ENCODE measurements around the gene TBCEL. TPM values are rescaled to one million over a fixed set of nuclear protein-coding genes. Genes with fewer than 3 reads are reported as not detected.

The TBCEL gene
- total RNA-seq, 1 donor from 2014 or later = 8.7 TPM

DNA sequence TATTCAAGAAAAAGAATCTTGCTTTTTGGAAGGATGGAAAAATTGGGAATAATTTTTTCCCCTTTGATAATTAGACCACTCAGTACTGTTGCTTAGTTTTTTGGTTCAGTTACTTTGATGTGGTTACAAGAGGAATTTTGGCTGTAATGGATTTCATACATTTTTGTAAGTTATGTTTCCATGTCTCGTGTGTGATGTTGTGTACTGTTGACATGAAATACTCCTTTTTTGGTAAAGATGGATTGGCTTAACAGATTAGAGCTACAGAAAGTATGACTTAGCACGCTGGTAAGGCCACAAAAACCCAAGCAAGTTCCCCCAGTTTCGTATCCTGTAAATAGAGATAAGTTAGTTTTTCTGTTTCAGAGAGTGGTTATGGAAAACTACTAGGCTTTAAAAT lies 11.9 kb downstream of the TBCEL start:
- intact Hi-C loops (cut with micrococcal nuclease) = no loop called here
- Mint-ChIP-seq H3K4me1 (peaks cover 23% of the 10 kb centered on the region), H3K27me3 (peaks cover 2% of the 10 kb centered on the region), H3K4me3 (peak overlapping the region; percentile 6), H3K36me3 (ENCODE audit: low read depth) (no peaks in the 10 kb centered on the region), H3K9me3 (no peaks in the 10 kb centered on the region), H3K27ac (peak overlapping the region; percentile 62)
- DNase-seq = peak; percentile 63

DNA sequence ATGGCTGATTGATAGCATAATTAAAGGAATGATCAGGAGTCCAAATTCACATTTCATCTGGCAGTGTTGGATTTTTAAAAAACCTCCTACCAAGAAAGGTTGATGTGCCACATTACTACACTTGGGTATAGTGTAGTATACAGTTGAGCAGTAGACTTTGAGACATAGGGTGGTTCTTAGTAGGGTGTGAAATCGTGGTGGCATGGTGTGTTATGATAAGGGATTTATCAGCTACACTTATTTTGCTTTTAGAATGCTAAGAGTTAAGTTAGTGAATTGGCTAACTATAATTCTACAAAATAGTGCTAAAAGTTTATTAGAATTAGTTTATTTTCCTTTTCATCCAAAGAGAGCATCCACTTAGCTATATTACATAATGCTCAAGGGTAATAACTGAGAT lies 13.1 kb downstream of the TBCEL start:
- peaks cover 2% of the 10 kb centered on the region for H3K27me3 Mint-ChIP-seq
- DNase-seq = no peak
- peaks cover 23% of the 10 kb centered on the region for H3K4me1 Mint-ChIP-seq
- H3K36me3 Mint-ChIP-seq (ENCODE audit: low read depth) = peaks cover 1% of the 10 kb centered on the region
- H3K9me3 Mint-ChIP-seq = no peaks in the 10 kb centered on the region
- intact Hi-C loops (cut with micrococcal nuclease) = no loop called here
- H3K4me3 Mint-ChIP-seq = no peak overlapping the region
- H3K27ac Mint-ChIP-seq = no peak overlapping the region

DNA sequence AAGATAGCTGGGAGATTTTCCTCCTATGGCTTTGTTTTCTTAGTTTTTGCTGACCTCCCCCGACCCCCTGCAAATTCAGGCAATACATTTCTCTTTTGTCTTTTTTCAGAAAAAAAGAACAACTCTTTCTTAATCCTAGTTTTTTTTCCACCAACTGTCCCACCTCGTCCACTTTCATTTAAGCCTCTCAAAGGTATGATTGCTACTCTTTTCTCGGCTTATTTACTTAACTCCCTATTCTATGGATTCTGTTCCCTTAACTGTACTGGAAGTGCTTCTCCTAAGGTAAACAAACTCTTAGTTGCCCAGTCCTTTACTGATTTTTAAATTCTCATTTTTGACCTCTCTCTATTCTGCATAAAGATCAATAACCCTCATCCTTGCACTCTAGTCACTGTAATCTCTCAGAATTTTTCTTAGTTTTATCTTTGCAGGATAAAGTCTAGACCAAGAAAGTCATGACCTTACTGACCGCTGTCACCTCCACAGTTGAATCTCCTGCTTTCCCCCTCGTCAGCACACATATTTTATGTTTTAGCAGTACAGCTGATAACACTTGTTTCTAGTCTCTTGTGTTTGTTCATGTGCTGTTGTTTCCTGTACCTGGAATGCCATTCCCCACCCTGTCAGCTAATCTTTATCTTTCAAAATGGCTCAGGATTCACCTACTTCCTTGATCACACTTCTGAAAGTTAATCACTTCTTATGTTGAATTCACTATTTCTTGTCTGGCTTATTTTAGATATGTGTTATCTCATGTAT lies 14.9 kb downstream of the TBCEL start:
- intact Hi-C loops (cut with micrococcal nuclease) = no loop called here
- Mint-ChIP-seq H3K36me3 (ENCODE audit: low read depth) (peaks cover 1% of the 10 kb centered on the region), H3K4me3 (no peak overlapping the region), H3K4me1 (peaks cover 23% of the 10 kb centered on the region), H3K27me3 (peaks cover 2% of the 10 kb centered on the region), H3K27ac (no peak overlapping the region), H3K9me3 (no peaks in the 10 kb centered on the region)
- DNase-seq = no peak

DNA sequence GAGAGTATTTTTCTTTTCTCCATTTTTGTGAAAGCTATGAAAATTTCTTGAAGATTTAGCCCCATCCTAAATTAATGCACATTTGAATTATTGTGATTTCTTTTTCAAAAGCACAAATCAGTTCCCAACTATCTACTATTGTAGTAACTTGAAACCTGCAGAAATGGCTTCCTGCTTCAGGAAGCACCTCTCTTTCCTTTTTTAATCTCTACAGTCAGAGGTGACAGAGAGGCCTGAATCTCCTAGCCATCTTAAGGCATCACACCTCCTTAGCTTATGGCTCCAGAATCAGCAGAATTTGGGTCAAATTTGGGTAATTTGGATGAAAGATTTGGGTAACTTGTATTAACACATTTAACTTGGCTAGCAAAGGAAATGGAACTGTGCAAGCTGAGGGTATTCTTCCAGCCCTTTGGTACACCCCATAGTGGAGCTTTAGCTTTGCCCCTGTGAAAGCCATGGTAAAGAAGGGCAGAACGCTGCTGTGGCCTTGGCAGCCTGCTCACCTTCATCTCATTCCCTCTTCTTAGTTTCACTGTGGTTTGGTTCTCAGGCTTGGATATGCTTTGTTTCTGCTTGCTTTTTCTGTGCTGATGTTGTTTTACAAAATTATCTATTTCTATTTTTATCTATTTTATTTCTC lies 16.2 kb downstream of the TBCEL start:
- DNase-seq = no peak
- Mint-ChIP-seq H3K27me3 (peaks cover 2% of the 10 kb centered on the region), H3K4me3 (no peak overlapping the region), H3K36me3 (ENCODE audit: low read depth) (peaks cover 1% of the 10 kb centered on the region), H3K4me1 (peaks cover 23% of the 10 kb centered on the region), H3K27ac (no peak overlapping the region), H3K9me3 (no peaks in the 10 kb centered on the region)
- intact Hi-C loops (cut with micrococcal nuclease) = no loop called here

DNA sequence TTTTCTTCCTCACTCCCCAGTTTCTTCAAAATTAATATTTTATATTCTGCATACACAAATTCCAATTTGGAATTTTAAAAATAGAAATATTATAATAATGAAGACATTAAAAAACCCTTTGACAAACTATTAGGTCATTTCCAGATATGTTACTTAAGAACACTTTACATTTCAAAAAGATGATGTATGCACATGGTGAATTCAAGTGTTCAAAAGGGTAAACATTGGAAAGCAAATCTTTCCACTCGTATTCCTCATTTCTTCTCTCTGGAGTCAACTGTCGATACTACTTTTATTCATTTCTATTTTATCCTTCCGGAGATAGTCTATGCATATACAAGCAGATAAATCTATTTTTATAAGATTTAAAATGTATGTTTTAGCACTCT lies 16.7 kb downstream of the TBCEL start:
- H3K9me3 Mint-ChIP-seq = no peaks in the 10 kb centered on the region
- peaks cover 1% of the 10 kb centered on the region for H3K36me3 Mint-ChIP-seq (ENCODE audit: low read depth)
- intact Hi-C loops (cut with micrococcal nuclease) = no loop called here
- H3K27me3 Mint-ChIP-seq = peaks cover 2% of the 10 kb centered on the region
- H3K27ac Mint-ChIP-seq = no peak overlapping the region
- peaks cover 18% of the 10 kb centered on the region for H3K4me1 Mint-ChIP-seq
- DNase-seq = no peak
- H3K4me3 Mint-ChIP-seq = no peak overlapping the region

DNA sequence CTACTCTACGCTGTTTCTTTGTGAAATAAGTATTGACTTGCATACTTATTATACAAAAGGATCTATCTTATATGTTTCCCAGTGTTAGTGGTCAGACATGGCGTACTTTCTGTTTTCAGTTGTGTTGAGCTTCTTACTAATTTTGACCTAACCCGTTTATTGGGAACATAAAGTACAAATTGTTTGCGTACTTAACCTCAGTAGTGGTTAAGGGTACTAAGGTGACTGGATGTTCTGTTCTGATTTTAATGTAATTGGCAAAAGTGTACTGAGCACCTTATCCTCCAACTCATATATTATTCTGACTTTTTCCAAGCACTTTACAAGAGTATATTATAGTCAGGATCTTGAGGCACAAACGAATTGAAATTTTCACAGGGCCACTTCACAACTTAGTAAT lies 17.2 kb downstream of the TBCEL start:
- Mint-ChIP-seq H3K27me3 (peaks cover 2% of the 10 kb centered on the region), H3K4me1 (peaks cover 14% of the 10 kb centered on the region), H3K4me3 (no peak overlapping the region), H3K27ac (no peak overlapping the region), H3K36me3 (ENCODE audit: low read depth) (peaks cover 1% of the 10 kb centered on the region), H3K9me3 (no peaks in the 10 kb centered on the region)
- no peak for DNase-seq
- intact Hi-C loops (cut with micrococcal nuclease) = no loop called here

DNA sequence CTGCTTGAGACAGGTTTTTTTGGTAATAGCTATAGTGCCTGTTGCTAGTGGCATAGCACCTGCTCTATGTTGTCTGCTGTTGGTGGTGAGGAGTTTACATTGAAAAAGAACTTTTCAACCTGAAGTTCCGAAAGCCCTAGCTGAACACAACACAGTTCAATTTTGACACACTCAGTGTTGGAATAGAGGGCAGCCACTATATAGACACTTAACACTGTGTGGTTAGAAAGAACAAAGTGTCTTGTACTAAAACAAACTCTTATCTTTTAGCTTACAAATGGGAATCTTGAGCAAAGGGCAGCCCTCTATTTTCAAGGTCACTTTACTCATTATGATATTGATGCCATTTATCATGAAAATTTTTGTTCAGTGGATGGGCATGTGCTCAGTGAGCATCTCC lies 18.4 kb downstream of the TBCEL start:
- Mint-ChIP-seq H3K36me3 (ENCODE audit: low read depth) (peaks cover 11% of the 10 kb centered on the region), H3K4me1 (peaks cover 4% of the 10 kb centered on the region), H3K27ac (no peak overlapping the region), H3K9me3 (no peaks in the 10 kb centered on the region), H3K4me3 (no peak overlapping the region), H3K27me3 (peaks cover 2% of the 10 kb centered on the region)
- no peak for DNase-seq
- intact Hi-C loops (cut with micrococcal nuclease) = no loop called here

DNA sequence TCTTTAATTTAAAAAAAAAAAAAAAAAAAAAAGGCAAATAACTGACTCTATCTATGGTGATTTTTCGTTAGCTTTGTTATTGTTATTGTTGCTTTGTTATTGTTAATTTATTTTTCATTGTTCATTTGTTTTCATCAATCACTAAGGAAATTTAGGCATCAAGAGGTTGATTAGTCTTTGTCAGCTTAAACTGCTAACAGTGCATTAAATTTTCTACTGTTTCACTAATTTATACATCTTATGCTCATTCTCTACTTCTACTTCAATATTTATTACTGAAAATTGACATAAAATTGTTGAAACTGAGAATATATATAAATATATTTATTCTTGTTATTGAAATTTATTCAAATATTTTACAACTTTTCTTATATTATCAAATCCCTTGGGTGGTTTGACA lies 24.0 kb downstream of the TBCEL start:
- Mint-ChIP-seq H3K4me3 (no peak overlapping the region), H3K9me3 (no peaks in the 10 kb centered on the region), H3K27me3 (no peaks in the 10 kb centered on the region), H3K27ac (no peak overlapping the region), H3K36me3 (ENCODE audit: low read depth) (peaks cover 18% of the 10 kb centered on the region), H3K4me1 (no peaks in the 10 kb centered on the region)
- intact Hi-C loops (cut with micrococcal nuclease) = no loop called here
- DNase-seq = no peak

DNA sequence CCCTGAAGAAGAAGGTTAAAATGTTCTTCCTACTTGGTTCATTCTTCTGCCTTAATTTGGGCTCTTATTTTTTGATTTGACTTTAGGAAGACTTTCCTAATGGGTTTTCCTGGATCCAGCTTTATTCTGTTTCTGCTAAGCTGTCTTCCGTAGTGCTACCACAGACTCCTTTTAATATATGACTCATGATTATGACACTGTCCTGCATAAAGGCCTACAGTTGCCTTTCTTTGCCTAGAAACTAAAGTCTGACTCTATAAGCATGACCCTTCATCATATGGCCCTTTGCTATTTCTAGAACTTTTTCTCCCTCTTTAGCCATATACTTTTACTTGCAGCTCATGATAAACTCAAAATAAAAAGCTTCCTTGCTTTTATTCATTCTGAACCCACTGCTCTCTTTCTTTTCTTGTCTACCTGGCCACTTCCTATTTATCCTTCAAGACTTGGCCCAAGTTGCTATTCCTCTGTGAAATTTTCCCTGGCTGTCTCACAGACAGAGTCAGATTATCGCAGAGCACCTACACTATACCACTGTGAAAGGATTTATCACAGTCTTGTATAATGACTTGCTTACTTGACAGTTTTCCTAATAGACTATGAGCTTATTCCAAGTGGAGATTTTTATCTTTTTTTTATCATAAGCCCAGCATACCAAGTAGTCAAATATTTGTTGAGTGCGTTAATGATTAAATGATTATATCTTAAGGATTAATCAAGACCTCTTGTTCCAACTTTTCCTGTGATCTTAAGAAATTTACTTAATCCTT lies 24.7 kb downstream of the TBCEL start:
- intact Hi-C loops (cut with micrococcal nuclease) = no loop called here
- Mint-ChIP-seq H3K36me3 (ENCODE audit: low read depth) (peaks cover 20% of the 10 kb centered on the region), H3K4me1 (no peaks in the 10 kb centered on the region), H3K9me3 (no peaks in the 10 kb centered on the region), H3K27ac (no peak overlapping the region), H3K4me3 (no peak overlapping the region), H3K27me3 (no peaks in the 10 kb centered on the region)
- no peak for DNase-seq

DNA sequence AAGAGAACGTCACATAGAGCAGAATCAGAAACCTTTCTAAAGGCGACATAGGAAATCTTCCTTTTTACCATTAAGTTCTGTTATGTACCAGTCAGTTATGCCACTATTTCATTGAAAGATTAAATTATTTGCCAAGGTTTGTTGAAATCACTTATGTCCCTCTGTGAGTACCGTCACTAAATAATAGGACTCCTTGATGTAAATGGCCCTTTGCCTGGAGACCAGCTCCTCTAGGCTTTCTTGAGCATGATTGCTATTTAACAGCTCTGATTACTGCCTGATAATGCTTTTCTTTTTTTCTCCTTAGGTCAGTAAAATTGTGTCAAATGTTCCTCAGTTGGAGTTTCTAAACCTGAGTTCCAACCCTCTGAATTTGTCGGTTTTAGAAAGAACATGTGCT lies 29.3 kb downstream of the TBCEL start:
- peaks cover 22% of the 10 kb centered on the region for H3K36me3 Mint-ChIP-seq (ENCODE audit: low read depth)
- no peak for DNase-seq
- H3K4me1 Mint-ChIP-seq = peaks cover 2% of the 10 kb centered on the region
- no peak overlapping the region for H3K4me3 Mint-ChIP-seq
- no peaks in the 10 kb centered on the region for H3K27me3 Mint-ChIP-seq
- H3K27ac Mint-ChIP-seq = no peak overlapping the region
- intact Hi-C loops (cut with micrococcal nuclease) = no loop called here
- H3K9me3 Mint-ChIP-seq = no peaks in the 10 kb centered on the region

DNA sequence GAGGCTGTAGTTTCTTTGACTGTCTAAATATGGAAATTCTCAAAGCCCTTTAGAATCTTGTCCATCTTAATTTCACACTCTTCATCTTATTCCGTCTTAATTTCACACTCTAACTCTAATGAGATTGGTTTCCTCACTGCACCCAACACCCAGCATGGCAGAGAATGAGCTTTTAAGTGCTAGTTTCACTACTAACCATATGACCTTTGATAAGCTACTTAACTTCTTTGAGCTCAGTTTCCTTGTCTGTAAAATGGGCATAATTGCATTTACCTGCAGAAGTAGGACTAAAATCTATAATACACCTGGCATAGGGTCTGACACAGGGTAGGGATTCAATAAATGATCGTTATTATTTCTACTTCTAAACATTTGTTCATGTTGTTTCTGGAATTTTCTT lies 30.4 kb downstream of the TBCEL start:
- H3K9me3 Mint-ChIP-seq = no peaks in the 10 kb centered on the region
- H3K27me3 Mint-ChIP-seq = no peaks in the 10 kb centered on the region
- peaks cover 23% of the 10 kb centered on the region for H3K36me3 Mint-ChIP-seq (ENCODE audit: low read depth)
- intact Hi-C loops (cut with micrococcal nuclease) = no loop called here
- no peak overlapping the region for H3K4me3 Mint-ChIP-seq
- H3K4me1 Mint-ChIP-seq = peaks cover 3% of the 10 kb centered on the region
- no peak for DNase-seq
- H3K27ac Mint-ChIP-seq = no peak overlapping the region

DNA sequence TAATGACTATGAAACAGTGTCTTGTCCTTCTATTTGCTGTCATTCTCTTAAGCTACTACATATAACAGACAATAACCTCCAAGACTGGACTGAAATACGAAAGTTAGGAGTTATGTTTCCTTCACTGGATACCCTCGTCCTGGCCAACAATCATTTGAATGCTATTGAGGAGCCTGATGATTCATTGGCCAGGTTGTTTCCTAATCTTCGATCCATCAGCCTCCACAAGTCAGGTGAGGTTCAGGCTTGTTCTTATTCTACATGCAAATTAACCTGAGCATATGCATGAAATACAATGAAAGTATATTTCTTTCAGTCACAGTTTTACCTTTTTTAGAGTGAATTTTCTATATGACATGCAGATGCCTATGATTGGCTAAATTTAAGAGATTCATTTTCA lies 31.2 kb downstream of the TBCEL start:
- intact Hi-C loops (cut with micrococcal nuclease) = no loop called here
- no peak overlapping the region for H3K27ac Mint-ChIP-seq

DNA sequence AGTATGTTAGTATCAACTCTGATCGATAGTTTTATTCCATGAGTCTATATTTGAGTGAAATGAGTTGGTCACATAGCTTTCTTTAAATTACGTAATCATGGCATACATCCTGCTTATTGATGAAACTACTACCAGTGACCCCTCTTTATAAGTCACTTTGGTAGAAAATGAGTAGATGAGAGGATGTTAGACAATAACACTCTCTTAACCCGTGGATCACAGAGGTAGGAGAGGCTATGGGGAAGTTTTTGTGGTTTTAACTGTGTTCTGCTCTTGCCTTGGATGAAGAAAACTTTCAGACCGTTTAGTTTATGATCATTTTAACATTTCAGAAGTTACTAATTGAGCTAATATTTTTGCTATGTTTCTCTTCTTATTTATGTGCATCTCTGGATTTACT lies 34.0 kb downstream of the TBCEL start:
- Mint-ChIP-seq H3K27ac (no peak overlapping the region), H3K36me3 (ENCODE audit: low read depth) (peaks cover 30% of the 10 kb centered on the region), H3K9me3 (no peaks in the 10 kb centered on the region), H3K4me3 (no peak overlapping the region), H3K27me3 (no peaks in the 10 kb centered on the region), H3K4me1 (peaks cover 3% of the 10 kb centered on the region)
- no peak for DNase-seq
- intact Hi-C loops (cut with micrococcal nuclease) = no loop called here

More for the DNA sequence above, 31.2 kb downstream of the TBCEL start:
- Mint-ChIP-seq H3K9me3 (no peaks in the 10 kb centered on the region), H3K36me3 (ENCODE audit: low read depth) (peaks cover 22% of the 10 kb centered on the region), H3K4me3 (no peak overlapping the region), H3K27me3 (no peaks in the 10 kb centered on the region), H3K4me1 (peaks cover 3% of the 10 kb centered on the region)
- no peak for DNase-seq

DNA sequence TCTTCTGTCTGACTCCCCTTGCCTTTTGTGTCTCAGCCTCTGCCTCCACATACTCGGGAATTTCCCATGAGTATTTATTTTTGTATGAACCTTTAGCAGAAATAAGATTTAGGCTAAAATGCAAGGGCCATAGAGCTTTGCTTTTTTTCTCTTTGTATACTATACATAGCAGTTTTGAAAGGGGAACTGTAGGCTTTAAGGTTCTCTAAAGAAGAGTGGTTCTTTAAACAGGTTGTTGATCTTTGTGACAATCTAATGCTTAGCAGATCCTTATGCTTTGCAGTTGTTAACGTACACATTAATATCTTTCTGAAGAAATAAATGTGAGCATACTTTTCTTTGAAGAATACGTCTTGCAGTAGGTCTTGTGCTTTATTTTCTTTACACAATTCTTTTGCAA lies 35.0 kb downstream of the TBCEL start:
- peaks cover 29% of the 10 kb centered on the region for H3K36me3 Mint-ChIP-seq (ENCODE audit: low read depth)
- H3K27me3 Mint-ChIP-seq = no peaks in the 10 kb centered on the region
- DNase-seq = no peak
- peaks cover 3% of the 10 kb centered on the region for H3K4me1 Mint-ChIP-seq
- intact Hi-C loops (cut with micrococcal nuclease) = no loop called here
- no peak overlapping the region for H3K4me3 Mint-ChIP-seq
- H3K27ac Mint-ChIP-seq = no peak overlapping the region
- no peaks in the 10 kb centered on the region for H3K9me3 Mint-ChIP-seq
